ENCODE results near the gene CLEC18C. TPM values are rescaled to one million over a fixed set of nuclear protein-coding genes. Genes with fewer than 3 reads are reported as not detected.
"Not testable (repeated sequence)": the region's sequence is repeated elsewhere in the genome, so short reads cannot be mapped to it uniquely, and the experiment has no call there.

Gene CLEC18C
- total RNA-seq, 3 donors from 2014 or later = 0.38 to 0.53 TPM; not detected in 1

DNA sequence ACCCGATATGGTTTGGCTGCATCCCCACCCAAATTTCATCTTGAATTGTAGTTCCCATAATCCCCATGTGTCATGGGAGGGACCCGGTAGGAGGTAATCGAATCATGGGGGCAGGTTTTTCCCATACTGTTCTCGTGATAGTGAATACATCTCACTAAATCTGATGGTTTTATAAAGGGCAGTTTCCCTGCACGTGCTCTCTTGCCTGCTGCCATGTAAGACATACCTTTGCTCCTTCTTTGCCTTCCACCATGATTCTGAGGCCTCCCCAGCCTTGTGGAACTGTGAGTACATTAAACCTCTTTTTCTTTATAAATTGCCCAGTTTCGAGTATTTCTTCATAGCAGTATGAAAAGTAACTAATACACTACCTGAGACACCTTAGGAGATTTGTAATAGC lies 32.8 kb downstream of the CLEC18C start:
- H3K4me3 Mint-ChIP-seq; H3K9me3 Mint-ChIP-seq; DNase-seq; H3K27me3 Mint-ChIP-seq (ENCODE audit: low read depth); H3K4me1 Mint-ChIP-seq (ENCODE audit: low read depth); ATAC-seq: not testable (repeated sequence)
- H3K36me3 Mint-ChIP-seq (ENCODE audit: insufficient read depth) = peaks cover 14% of the 10 kb centered on the region

DNA sequence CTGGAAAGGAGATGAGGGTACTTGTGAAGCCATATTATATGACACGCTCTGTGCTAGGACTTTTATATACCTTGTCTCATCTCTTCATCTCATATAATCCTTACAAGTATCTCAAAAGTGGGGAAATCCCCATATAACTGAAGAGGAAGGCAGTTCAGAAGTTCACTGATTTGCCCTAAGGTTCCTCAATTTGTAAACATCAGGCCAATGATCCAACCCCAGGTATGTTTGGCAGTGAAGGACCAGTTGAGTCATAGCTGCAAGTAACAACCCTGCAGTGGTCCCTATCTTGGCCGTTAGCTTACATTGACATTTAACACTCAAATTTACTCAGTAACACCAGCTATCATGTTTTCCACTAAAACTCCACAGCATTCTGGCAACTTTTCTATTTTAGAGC lies 45.0 kb downstream of the CLEC18C start:
- not testable (repeated sequence) for H3K9me3 Mint-ChIP-seq; DNase-seq; ATAC-seq; H3K4me3 Mint-ChIP-seq; H3K36me3 Mint-ChIP-seq (ENCODE audit: insufficient read depth); H3K4me1 Mint-ChIP-seq (ENCODE audit: low read depth); H3K27me3 Mint-ChIP-seq (ENCODE audit: low read depth)

DNA sequence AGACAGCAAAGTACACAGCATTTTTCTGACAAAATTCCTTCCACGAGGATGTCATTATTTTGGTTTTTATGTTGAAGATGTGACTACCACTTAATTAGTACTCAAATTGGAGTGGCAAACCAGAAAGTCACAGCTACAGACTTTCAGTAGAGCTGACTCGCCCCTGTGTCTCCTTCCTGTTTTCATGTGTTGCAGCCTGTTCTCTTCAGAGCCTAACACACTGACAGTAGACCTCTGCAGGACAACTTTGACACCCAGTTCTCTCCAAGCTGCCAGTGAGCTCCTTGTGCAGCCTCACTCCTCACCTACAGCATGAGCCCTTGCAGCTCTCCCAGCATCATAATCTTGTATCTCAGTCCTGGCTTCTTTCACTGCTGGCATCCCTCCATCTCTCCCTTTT lies 49.0 kb downstream of the CLEC18C start:
- not testable (repeated sequence) for H3K4me1 Mint-ChIP-seq (ENCODE audit: low read depth); H3K4me3 Mint-ChIP-seq; DNase-seq; H3K9me3 Mint-ChIP-seq; H3K27me3 Mint-ChIP-seq (ENCODE audit: low read depth); ATAC-seq
- H3K36me3 Mint-ChIP-seq (ENCODE audit: insufficient read depth) = peaks cover 11% of the 10 kb centered on the region

- peaks cover 14% of the 10 kb centered on the region for H3K36me3 Mint-ChIP-seq (ENCODE audit: insufficient read depth)
Measured at GRCh38 chr16:70223216-70223615, 49.6 kb downstream of the CLEC18C start.

GRCh38 chr16:70223971-70224513 lies 50.5 kb downstream of the CLEC18C start:
- not testable (repeated sequence) for H3K4me1 Mint-ChIP-seq (ENCODE audit: low read depth); DNase-seq; H3K27me3 Mint-ChIP-seq (ENCODE audit: low read depth); H3K9me3 Mint-ChIP-seq; ATAC-seq; H3K4me3 Mint-ChIP-seq
- peaks cover 15% of the 10 kb centered on the region for H3K36me3 Mint-ChIP-seq (ENCODE audit: insufficient read depth)

More at GRCh38 chr16:70223216-70223615, 49.6 kb downstream of the CLEC18C start:
- not testable (repeated sequence) for ATAC-seq; H3K9me3 Mint-ChIP-seq; DNase-seq; H3K4me3 Mint-ChIP-seq; H3K27me3 Mint-ChIP-seq (ENCODE audit: low read depth); H3K4me1 Mint-ChIP-seq (ENCODE audit: low read depth)

- H3K36me3 Mint-ChIP-seq (ENCODE audit: insufficient read depth) = peaks cover 11% of the 10 kb centered on the region
- DNase-seq; H3K4me3 Mint-ChIP-seq; ATAC-seq; H3K4me1 Mint-ChIP-seq (ENCODE audit: low read depth); H3K27me3 Mint-ChIP-seq (ENCODE audit: low read depth); H3K9me3 Mint-ChIP-seq: not testable (repeated sequence)
Measured at GRCh38 chr16:70224645-70225044, 51.1 kb downstream of the CLEC18C start.

DNA sequence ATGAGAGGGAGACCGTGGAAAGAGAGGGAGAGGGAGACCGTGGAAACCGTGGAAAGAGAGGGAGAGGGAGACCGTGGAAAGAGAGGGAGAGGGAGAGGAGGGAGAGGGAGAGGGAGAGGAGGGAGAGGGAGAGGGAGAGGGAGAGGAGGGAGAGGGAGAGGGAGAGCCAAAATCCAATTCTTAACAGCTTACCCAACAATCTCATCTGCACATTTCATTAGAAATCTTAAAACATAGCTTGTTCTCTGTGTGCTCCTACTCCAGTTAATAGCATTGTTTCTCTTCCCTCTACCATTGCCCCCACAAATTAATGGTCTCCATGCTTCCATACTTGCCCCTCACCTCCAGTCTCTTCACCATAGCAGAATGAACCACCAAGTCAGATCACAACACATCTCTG lies 51.8 kb downstream of the CLEC18C start:
- H3K9me3 Mint-ChIP-seq; H3K27me3 Mint-ChIP-seq (ENCODE audit: low read depth); H3K4me3 Mint-ChIP-seq; DNase-seq; H3K4me1 Mint-ChIP-seq (ENCODE audit: low read depth); ATAC-seq: not testable (repeated sequence)
- peaks cover 11% of the 10 kb centered on the region for H3K36me3 Mint-ChIP-seq (ENCODE audit: insufficient read depth)

GRCh38 chr16:70226024-70226423 lies 52.4 kb downstream of the CLEC18C start:
- ATAC-seq; H3K27me3 Mint-ChIP-seq (ENCODE audit: low read depth); H3K4me1 Mint-ChIP-seq (ENCODE audit: low read depth); H3K4me3 Mint-ChIP-seq; H3K9me3 Mint-ChIP-seq; DNase-seq: not testable (repeated sequence)
- H3K36me3 Mint-ChIP-seq (ENCODE audit: insufficient read depth) = peaks cover 11% of the 10 kb centered on the region

DNA sequence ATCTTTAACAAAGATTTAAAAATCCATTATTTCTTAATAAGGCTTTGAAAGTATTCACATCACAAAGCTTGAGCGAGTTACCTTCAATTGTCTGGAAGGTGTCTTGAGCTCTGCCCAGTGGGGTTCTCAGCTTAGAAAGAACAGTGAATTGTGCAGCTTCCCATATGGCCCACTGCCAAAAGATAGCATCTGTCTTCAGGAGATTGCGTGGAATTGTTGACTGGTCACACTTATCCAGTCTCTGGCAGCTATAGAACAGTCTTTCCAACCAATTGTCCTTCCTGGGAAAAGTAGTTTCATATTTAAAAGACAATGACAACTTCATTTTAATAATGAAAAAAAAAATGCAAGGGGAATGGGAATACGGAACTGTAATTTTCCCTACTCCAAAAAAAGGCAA lies 58.2 kb downstream of the CLEC18C start:
- not testable (repeated sequence) for H3K9me3 Mint-ChIP-seq; H3K4me3 Mint-ChIP-seq; DNase-seq; ATAC-seq; H3K4me1 Mint-ChIP-seq (ENCODE audit: low read depth); H3K27me3 Mint-ChIP-seq (ENCODE audit: low read depth)
- H3K36me3 Mint-ChIP-seq (ENCODE audit: insufficient read depth) = peaks cover 13% of the 10 kb centered on the region

Other genes with a start within 250 kb of the CLEC18C start
- gene CLEC18A, start 222.5 kb upstream of the CLEC18C start, total RNA-seq = 1 to 10 TPM in 1 of 3 donors, under 1 TPM in 2; 0.51 to 1.1 (median 0.76) TPM
- 10 to 100 TPM; 15.9 to 34.6 (median 20.9) TPM for gene PDPR, start 59.5 kb upstream of the CLEC18C start, total RNA-seq
- 10 to 100 TPM; 50.9 to 52.4 (median 52.2) TPM for gene EXOSC6, start 78.2 kb downstream of the CLEC18C start, total RNA-seq
- gene AARS1, start 115.7 kb downstream of the CLEC18C start, total RNA-seq = 100 to 1,000 TPM; 130 to 168 (median 139) TPM
- 10 to 100 TPM; 19.7 to 24.4 (median 21.8) TPM for gene DDX19B, start 125.4 kb downstream of the CLEC18C start, total RNA-seq
- gene DDX19A, start 173.1 kb downstream of the CLEC18C start, total RNA-seq = 10 to 100 TPM; 77.5 to 86.6 (median 78.7) TPM